Skeletal muscle cell (primary cell): ENCODE data around the gene ITFG1.
A peak's percentile ranks its signal among the peaks of the same experiment; 100 is the strongest.
"Not testable (repeated sequence)": the region's sequence is repeated elsewhere in the genome, so short reads cannot be mapped to it uniquely, and the experiment has no call there.

ENCODE experiments used
- DNase-seq: peaks from one replicate; pipeline ENCODE4 v3.0.0-alpha.2; 2010; ENCODE audit warnings: low read depth
- H3K4me3 ChIP-seq: 2 replicates; pipeline ENCODE4 v1.5.1; 2011; ENCODE audit warnings: low read depth, mild to moderate bottlenecking, control low read depth, low read length, moderate library complexity

ITFG1 gene

DNA sequence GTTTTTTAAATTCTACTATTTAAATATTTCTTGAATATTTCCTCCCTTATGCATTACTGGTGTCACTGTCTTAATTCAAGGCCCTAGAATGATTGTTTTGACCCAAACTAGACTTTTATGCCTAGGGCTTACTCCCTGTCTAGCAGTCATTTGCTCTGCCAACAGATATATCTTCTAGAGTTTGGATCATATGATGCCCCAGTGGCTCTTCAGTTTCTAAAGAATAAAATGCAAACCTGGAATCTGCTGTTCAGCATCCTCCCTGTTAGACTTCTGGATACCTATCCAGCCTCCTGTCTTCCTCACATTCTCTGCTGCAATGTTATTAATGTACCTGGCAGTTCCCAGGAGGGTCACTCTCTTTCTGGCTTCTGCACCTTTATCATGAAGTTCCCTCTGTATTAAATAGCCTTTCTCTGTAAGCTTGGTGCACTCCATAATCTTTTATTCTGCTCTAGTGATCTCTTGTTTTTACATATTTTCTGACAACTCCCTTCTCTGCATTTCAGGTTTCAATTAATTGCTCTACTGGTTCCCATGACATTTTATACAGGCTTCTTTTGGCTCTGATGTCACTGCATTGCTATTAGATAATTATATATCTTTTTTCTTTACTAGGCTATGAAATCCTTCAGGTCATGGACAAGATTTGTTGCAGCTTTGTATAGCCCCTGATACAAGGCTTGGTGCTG is 15.9 kb upstream of the ITFG1 start:
- DNase-seq = no peak
- no peak overlapping the region for H3K4me3 ChIP-seq

DNA sequence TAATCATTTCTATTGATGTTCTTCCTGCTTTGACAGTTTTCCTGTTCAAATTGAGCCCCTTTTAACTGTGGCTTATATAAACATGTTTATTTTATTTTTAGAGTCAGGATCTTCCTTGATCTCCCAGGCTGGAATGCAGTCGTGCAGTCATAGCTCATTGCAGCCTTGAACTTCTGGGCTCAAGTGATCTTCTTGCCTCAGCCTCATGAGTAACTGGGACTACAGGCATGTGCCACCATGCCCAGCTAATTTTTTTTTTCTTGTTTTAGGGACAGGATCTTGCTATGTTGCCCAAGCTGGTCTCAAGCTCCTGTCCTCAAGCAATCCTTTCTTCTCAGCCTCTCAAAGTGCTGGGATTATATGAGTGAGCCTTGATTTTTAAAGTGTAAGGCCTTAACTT is 14.9 kb upstream of the ITFG1 start:
- no peak overlapping the region for H3K4me3 ChIP-seq
- DNase-seq = no peak

DNA sequence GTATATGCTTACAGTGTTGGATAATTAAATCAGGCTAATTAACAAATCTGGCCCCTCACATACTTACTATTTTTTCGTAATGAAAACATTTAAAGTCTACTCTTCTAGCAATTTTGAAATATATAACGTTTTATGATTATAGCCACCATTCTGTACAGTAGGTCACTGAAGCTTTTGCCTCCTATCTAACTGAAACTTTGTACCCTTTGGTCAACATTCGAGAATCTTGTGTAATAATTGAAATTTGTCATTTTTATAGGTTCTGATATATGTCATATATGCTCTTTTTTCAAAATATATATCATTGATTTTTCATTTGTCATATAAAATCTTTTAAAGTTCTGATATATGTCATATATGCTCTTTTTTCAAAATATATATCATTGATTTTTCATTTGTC is 12.9 kb upstream of the ITFG1 start:
- no peak for DNase-seq
- no peak overlapping the region for H3K4me3 ChIP-seq

- not testable (repeated sequence) for DNase-seq, H3K4me3 ChIP-seq
Measured at GRCh38 chr16:47473004-47473403, 12.1 kb upstream of the ITFG1 start.

DNA sequence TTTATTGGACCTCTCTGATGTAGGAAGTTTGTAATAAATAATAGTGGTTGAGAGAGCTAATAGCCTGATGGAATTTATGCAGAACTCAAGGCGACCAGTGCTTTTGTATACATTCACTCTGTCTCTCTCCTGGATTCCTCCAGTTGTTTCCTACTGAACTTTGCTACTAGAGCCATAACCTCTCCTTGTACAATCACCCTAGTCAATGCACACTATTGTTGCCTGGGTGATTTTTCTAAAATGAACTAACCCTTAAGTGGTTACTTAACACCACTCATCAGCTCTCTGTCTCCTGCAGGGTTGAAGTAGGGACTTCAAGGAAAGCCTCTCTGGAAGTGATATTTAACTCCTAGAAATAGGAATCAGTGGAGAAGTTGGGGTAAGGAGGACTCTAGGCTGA is 9.9 kb upstream of the ITFG1 start:
- DNase-seq = no peak
- no peak overlapping the region for H3K4me3 ChIP-seq

DNA sequence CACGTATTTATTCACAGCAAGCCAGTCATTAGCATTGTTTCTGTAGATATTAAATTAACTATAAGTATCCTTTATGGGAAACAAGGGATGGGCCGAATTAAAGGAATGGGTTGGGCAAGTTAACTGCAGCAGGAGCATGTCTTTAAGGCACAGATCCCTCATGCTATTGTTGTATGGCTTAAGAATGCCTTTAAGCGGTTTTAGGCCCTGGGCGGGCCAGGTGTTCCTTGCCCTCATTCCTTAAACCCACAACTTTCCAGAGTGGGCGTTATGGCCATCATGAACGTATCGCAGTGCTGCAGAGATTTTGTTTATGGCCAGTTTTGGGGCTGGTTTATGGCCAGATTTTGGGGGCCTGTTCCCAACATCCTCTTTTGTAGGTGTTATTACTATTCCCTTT is 9.3 kb upstream of the ITFG1 start:
- H3K4me3 ChIP-seq = no peak overlapping the region
- DNase-seq = no peak

DNA sequence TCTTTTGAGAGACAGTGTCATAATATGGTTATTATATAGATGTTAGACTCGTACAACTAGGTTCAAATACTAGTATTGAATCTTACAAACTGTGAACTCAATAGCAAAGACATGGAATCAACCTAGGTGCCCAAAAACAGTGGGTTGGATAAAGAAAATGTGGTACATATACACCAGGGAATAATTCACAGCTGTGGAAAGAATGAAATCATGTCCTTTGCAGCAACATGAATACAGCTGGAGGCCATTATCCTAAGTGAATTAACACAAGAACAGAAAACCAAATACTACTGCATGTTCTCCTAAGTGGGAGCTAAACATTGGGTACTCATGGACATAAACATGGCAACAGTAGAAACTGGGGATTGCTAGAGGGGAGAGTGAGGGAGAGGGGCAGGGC is 8.4 kb upstream of the ITFG1 start:
- no peak overlapping the region for H3K4me3 ChIP-seq
- DNase-seq = no peak

- DNase-seq = not testable (repeated sequence)
Measured at GRCh38 chr16:47468070-47468689, 7.3 kb upstream of the ITFG1 start.

DNA sequence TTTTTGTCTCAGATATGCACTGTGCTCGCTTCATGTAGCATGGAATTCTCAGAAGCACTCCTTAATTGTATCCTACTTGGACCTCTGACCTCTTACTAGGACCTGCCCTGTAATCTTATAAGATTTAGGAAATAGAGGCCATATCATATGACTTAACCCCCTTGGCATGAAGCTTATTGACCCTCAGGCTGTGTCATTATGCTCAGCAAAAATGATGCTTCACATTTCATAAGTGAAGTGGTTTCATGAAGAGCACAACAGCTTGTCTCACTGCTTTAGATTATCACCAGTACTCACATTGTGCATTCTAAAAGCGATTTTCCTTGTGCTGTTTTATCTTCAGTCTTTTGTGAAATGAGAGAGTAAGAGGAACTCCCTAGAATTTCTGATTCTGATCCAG is 6.6 kb upstream of the ITFG1 start:
- no peak overlapping the region for H3K4me3 ChIP-seq
- no peak for DNase-seq

More at GRCh38 chr16:47468070-47468689, 7.3 kb upstream of the ITFG1 start:
- not testable (repeated sequence) for H3K4me3 ChIP-seq

DNA sequence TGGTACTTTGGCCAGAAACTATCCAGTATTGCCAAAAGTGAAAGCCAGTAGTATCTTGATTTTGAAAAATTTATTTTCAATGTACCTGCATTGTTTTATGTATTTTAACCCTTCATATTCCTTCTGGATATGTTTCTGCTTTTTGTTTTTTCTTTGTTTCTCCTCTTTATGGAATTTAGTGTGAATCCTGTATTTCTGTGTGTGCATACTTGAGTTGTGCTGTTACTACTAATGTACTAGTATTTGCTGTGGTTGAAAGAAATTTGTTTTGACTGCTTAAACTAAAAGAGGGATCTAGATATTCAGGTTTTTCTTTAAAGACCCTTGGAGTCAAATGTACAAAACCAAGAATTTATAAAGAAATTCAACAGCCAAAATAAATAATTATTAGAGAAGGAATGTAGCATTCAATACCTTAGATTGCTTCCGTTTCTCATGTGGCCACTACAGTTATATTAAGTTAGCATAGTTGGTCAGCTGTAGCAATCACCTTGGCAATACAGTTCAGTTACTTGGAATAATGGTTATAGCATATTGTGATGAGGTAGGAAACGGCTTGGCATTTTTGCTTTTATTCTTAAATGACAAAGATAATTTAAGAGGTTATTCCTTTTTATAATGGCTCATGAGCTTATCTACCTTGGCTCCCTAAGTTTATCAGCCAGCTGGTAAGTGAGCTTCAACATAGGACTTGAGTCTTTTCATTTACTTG is 5.2 kb upstream of the ITFG1 start:
- no peak for DNase-seq
- no peak overlapping the region for H3K4me3 ChIP-seq

DNA sequence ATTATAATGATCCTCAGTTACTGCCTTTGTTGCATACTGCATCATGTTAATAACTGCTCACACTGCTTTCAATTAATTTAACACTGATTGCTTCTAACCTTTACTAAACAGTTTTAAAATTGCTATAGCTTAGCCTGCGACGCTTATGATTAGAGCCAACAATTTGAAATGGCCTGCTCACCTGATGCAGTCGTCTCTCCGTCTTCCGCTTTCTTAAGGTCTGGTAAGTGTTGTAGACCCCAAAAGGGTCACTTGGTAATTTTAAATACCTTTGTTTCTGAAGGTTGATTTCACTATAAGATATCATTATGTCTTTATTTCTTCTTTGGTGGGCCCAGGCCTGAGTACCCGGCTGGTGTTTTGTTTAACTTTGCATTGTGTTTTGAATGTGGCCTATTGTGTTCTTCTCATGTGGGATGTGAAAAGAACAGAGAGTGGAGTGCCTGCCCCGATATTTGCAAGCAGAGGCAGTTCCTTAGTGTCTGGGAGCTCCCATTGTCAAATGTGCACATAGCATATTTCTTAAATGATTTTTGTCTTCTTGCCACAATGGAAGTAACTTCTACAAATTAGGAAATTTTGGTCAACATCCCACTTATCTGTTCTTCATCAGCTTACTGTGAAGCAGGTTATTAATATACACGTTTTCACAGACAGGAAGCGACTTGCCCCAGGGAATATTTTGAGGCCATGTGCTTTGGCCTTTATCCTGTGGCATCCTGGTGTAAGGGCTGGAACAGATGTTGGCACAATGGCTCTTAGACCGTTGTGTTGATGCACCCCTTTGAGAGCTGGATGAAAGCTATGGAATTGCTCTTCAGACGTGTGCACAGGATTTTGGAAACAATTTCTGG is 3.1 kb upstream of the ITFG1 start:
- DNase-seq = no peak
- no peak overlapping the region for H3K4me3 ChIP-seq

DNA sequence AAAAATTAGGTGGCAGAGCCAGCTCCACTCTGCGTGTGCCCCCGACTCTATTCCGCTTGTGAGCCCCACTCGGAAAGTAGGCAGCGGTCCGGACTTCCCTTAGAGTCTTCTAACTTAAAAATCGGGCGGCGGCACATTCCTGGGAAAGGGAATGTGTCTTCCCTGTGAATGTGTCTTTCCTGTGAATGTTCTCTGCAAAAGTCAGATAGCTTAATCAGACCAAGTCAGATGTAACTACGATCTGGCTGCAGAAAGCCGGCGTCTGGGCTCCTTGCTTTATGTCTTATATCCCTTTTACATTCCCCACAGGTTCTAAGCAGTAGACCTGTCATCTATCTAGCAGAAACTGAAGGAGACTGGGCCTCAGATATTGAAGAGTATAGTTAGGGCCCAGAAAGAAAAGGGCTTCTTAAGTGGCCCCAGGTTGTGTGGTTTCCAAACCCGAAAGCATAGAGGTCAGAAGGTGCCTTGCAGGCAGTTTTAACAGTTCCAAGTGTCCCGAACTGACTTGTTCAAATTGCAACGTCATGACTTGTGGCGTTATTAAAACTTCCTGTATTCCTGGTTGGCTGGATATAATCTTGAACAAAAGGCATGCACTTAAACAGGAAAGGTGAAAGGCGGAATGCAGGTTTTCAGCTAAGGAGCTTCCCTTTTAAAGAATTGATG is 869 bp upstream of the ITFG1 start:
- H3K4me3 ChIP-seq = peak overlapping the region; percentile 92
- peak; percentile 13 for DNase-seq

GRCh38 chr16:47460359-47460710 is 528 bp downstream of the ITFG1 start:
- peak overlapping the region; percentile 92 for H3K4me3 ChIP-seq
- DNase-seq = no peak

DNA sequence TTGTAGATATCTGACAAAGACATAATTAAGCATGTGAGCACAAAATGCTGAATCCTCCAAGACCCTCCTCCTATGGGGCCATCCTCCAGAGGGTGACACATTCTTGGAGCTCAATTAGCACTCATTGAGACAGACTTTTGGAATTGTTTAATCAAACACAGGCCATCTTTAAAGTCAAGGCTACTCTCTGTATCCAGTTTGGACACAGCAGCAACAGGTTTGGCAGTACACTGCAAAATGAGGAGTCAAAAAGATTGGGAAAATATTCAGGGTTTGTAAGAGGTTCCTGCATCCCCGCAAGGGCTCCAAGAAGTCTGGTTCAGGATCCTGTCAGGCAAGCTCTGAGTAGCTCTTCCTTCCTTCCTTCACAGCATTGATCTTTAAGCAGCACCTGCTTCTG is 1.3 kb downstream of the ITFG1 start:
- H3K4me3 ChIP-seq = peak overlapping the region; percentile 92
- DNase-seq = no peak

GRCh38 chr16:47458331-47458730 is 2.5 kb downstream of the ITFG1 start:
- no peak for DNase-seq
- H3K4me3 ChIP-seq = no peak overlapping the region

DNA sequence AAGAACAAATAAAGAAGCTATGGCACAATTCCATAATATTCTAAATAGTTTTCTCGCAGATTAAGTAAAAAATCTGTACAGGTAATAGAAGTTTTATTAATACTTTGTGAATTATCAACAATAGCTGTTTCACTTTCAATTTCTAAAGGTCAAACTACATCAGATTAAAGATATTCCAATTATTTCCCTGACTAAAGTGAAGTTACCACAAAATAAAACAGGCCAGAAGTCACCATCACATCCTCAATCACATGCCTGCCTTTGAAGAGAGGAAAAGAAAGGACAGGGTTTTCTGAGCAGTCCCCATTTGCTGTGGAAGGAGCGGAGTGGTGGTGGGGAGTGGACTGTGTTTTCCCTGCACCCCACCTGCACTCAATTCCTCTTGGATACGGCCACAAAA is 11.1 kb downstream of the ITFG1 start:
- DNase-seq = no peak
- H3K4me3 ChIP-seq = no peak overlapping the region

DNA sequence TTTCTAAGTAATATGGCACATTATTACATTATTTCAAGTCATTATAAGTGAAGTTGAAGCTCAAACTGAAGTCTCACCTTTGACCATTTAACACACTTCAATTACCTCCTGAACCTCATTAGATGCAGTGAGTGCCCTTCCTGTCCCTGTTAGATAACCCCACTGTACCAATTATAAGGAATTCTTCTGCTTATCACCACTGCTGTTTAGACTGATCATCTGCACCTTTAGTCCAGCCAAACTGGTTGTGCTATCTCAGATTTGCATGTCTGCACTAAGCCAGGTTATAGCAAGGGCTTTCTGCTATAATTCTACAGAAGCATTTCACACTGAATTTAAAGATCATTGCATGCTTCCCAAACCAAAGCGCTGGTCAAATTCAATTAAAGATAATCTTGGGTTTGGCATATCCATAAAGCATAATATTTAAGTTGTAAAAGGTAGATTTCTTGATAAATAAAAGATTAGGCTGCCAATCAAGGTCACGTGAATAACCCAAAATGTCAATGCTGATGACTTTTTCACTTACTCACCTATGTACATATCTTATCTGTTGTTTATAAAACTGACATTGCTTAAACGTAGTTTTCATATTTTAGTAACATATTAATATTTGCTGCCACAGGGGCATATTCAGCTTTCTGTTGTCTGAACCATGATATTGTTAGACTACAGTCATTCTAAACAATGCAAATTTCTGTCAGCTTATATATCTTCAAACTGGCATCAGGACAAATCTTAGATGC is 11.9 kb downstream of the ITFG1 start:
- DNase-seq = no peak
- H3K4me3 ChIP-seq = no peak overlapping the region

DNA sequence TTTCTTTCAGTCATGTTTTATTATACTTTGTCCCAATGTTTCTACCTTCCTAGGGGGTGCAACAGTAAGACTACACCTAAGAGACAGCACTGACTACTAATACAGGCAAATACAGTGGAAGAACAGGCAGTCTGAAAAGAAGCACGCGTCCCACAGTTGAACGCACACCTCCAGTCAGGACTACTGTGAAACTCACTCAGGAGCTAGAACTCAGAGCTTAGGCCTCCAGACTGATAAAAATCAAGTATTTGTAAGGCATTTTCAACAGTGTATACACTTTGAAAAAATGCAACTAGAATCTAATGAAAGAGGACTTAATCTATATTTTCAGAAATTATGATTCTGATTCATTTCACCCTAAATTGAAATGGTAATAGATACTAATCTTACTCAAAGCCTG is 14.4 kb downstream of the ITFG1 start:
- no peak for DNase-seq

GRCh38 chr16:47442884-47443283 is 18.0 kb downstream of the ITFG1 start:
- H3K4me3 ChIP-seq, DNase-seq: not testable (repeated sequence)

More for the DNA sequence above, 14.4 kb downstream of the ITFG1 start:
- no peak overlapping the region for H3K4me3 ChIP-seq
